BLaER1 (cell line): Measurements from ENCODE around the gene KRTAP19-3.

ENCODE experiments used
- H3K27ac ChIP-seq: shearing (Covaris generic); formaldehyde crosslinking; 2 replicates; pipeline ENCODE4 v1.8.1; 2022
- H3K27me3 ChIP-seq: shearing (Covaris generic); formaldehyde crosslinking; 2 replicates; pipeline ENCODE4 v1.8.1; 2022
- H3K36me3 ChIP-seq: shearing (Covaris generic); formaldehyde crosslinking; 2 replicates; pipeline ENCODE4 v1.8.1; 2022
- H3K4me1 ChIP-seq: shearing (Covaris generic); formaldehyde crosslinking; 2 replicates; pipeline ENCODE4 v1.8.1; 2022
- H3K4me2 ChIP-seq: shearing (Covaris generic); formaldehyde crosslinking; 2 replicates; pipeline ENCODE4 v1.8.1; 2022
- H3K4me3 ChIP-seq: shearing (Covaris generic); formaldehyde crosslinking; 2 replicates; pipeline ENCODE4 v1.8.1; 2022
- H3K9ac ChIP-seq: shearing (Covaris generic); formaldehyde crosslinking; 2 replicates; pipeline ENCODE4 v1.8.1; 2022
- H3K9me3 ChIP-seq: shearing (Covaris generic); formaldehyde crosslinking; 2 replicates; pipeline ENCODE4 v1.8.1; 2022
- H4K20me1 ChIP-seq: shearing (Covaris generic); formaldehyde crosslinking; 2 replicates; pipeline ENCODE4 v1.8.1; 2022
- Cebpa-rat ChIP-seq: shearing (Covaris generic); IDR thresholded peaks from 2 replicates; pipeline ENCODE4 v1.8.1; 2022

The KRTAP19-3 gene

GRCh38 chr21:30479259-30479658, 12.6 kb downstream of the KRTAP19-3 start:
- Histone ChIP-seq H3K4me2 (no peak overlapping the region), H3K27ac (no peak overlapping the region), H4K20me1 (no peaks in the 10 kb centered on the region), H3K4me3 (no peak overlapping the region), H3K36me3 (no peaks in the 10 kb centered on the region), H3K9ac (no peak overlapping the region), H3K27me3 (no peaks in the 10 kb centered on the region), H3K4me1 (no peaks in the 10 kb centered on the region), H3K9me3 (no peaks in the 10 kb centered on the region)
- TF ChIP-seq Cebpa-rat = no peak

GRCh38 chr21:30478004-30478403, 13.8 kb downstream of the KRTAP19-3 start:
- TF ChIP-seq Cebpa-rat = no peak
- Histone ChIP-seq H3K4me3 (no peak overlapping the region), H4K20me1 (no peaks in the 10 kb centered on the region), H3K27ac (no peak overlapping the region), H3K4me1 (no peaks in the 10 kb centered on the region), H3K4me2 (no peak overlapping the region), H3K27me3 (no peaks in the 10 kb centered on the region), H3K9ac (no peak overlapping the region), H3K9me3 (no peaks in the 10 kb centered on the region), H3K36me3 (no peaks in the 10 kb centered on the region)

GRCh38 chr21:30468900-30469714, 22.7 kb downstream of the KRTAP19-3 start:
- no peaks in the 10 kb centered on the region for H3K36me3 ChIP-seq
- TF ChIP-seq Cebpa-rat = no peak
- no peaks in the 10 kb centered on the region for H3K9me3 ChIP-seq
- no peak overlapping the region for H3K4me3 ChIP-seq
- H4K20me1 ChIP-seq = no peaks in the 10 kb centered on the region
- H3K4me2 ChIP-seq = no peak overlapping the region
- no peaks in the 10 kb centered on the region for H3K27me3 ChIP-seq
- no peak overlapping the region for H3K9ac ChIP-seq
- no peak overlapping the region for H3K27ac ChIP-seq
- no peaks in the 10 kb centered on the region for H3K4me1 ChIP-seq

- H3K9ac ChIP-seq = no peak overlapping the region
- H3K36me3 ChIP-seq = no peaks in the 10 kb centered on the region
- H3K4me3 ChIP-seq = no peak overlapping the region
- H3K4me1 ChIP-seq = no peaks in the 10 kb centered on the region
- no peaks in the 10 kb centered on the region for H3K27me3 ChIP-seq
- H3K4me2 ChIP-seq = no peak overlapping the region
- H3K9me3 ChIP-seq = no peaks in the 10 kb centered on the region
- H4K20me1 ChIP-seq = no peaks in the 10 kb centered on the region
- H3K27ac ChIP-seq = no peak overlapping the region
- TF ChIP-seq Cebpa-rat = no peak
Measured at GRCh38 chr21:30463713-30464112, 28.1 kb downstream of the KRTAP19-3 start.

GRCh38 chr21:30448514-30448913, 43.3 kb downstream of the KRTAP19-3 start:
- Histone ChIP-seq H3K4me3 (no peak overlapping the region), H3K27ac (no peak overlapping the region), H3K36me3 (no peaks in the 10 kb centered on the region), H3K9me3 (no peaks in the 10 kb centered on the region), H3K9ac (no peak overlapping the region), H3K4me1 (peaks cover 8% of the 10 kb centered on the region), H3K27me3 (no peaks in the 10 kb centered on the region), H3K4me2 (no peak overlapping the region), H4K20me1 (no peaks in the 10 kb centered on the region)
- TF ChIP-seq Cebpa-rat = no peak

GRCh38 chr21:30447056-30447455, 44.8 kb downstream of the KRTAP19-3 start:
- H3K27me3 ChIP-seq = no peaks in the 10 kb centered on the region

GRCh38 chr21:30444204-30444603, 47.6 kb downstream of the KRTAP19-3 start:
- Histone ChIP-seq H3K4me3 (no peak overlapping the region), H3K4me2 (no peak overlapping the region), H3K4me1 (peaks cover 8% of the 10 kb centered on the region), H3K9me3 (no peaks in the 10 kb centered on the region), H3K27me3 (no peaks in the 10 kb centered on the region), H4K20me1 (no peaks in the 10 kb centered on the region), H3K36me3 (no peaks in the 10 kb centered on the region), H3K9ac (no peak overlapping the region), H3K27ac (no peak overlapping the region)
- TF ChIP-seq Cebpa-rat = no peak

More at GRCh38 chr21:30447056-30447455, 44.8 kb downstream of the KRTAP19-3 start:
- no peak overlapping the region for H3K9ac ChIP-seq
- no peak for TF ChIP-seq Cebpa-rat
- no peaks in the 10 kb centered on the region for H4K20me1 ChIP-seq
- no peak overlapping the region for H3K4me3 ChIP-seq
- no peaks in the 10 kb centered on the region for H3K36me3 ChIP-seq
- no peaks in the 10 kb centered on the region for H3K9me3 ChIP-seq
- peak overlapping the region; percentile 33 for H3K4me2 ChIP-seq
- H3K4me1 ChIP-seq = peaks cover 8% of the 10 kb centered on the region
- H3K27ac ChIP-seq = no peak overlapping the region

GRCh38 chr21:30443226-30443625, 48.6 kb downstream of the KRTAP19-3 start:
- H4K20me1 ChIP-seq = no peaks in the 10 kb centered on the region
- no peak overlapping the region for H3K27ac ChIP-seq
- no peak overlapping the region for H3K4me3 ChIP-seq
- no peak for TF ChIP-seq Cebpa-rat
- no peaks in the 10 kb centered on the region for H3K27me3 ChIP-seq
- peaks cover 8% of the 10 kb centered on the region for H3K4me1 ChIP-seq
- no peaks in the 10 kb centered on the region for H3K36me3 ChIP-seq
- H3K9ac ChIP-seq = no peak overlapping the region
- H3K9me3 ChIP-seq = no peaks in the 10 kb centered on the region
- H3K4me2 ChIP-seq = no peak overlapping the region
